OCI-LY3 (cell line): ENCODE results near the gene RPS3.
A peak's percentile ranks its signal among the peaks of the same experiment; 100 is the strongest.

Source experiments
- H2AFZ ChIP-seq: fragments of 200-600, 300-600 bp; shearing (Covaris generic); 2 replicates; pipeline ENCODE4 v1.6.0; 2014; ENCODE audit warnings: antibody characterized with exemption, low read depth, low read length
- H3K27ac ChIP-seq: fragments of 200-600, 300-600 bp; sonication (generic); 2 replicates; pipeline ENCODE4 v1.5.1; 2014; ENCODE audit warnings: mild to moderate bottlenecking, low read length, moderate library complexity, mixed read lengths
- H3K27me3 ChIP-seq: fragments of 200-600, 300-600 bp; sonication (generic); 2 replicates; pipeline ENCODE4 v1.6.1; 2014; ENCODE audit warnings: low read depth, low read length, mixed read lengths
- H3K36me3 ChIP-seq: fragments of 200-600, 300-600 bp; sonication (generic); replicated peaks from 2 replicates; pipeline ENCODE3; 2014; ENCODE audit warnings: low read depth, low read length, mixed read lengths
- H3K4me1 ChIP-seq: fragments of 300-600, 200-600 bp; sonication (generic); 2 replicates; pipeline ENCODE4 v1.6.1; 2014; ENCODE audit warnings: low read length, mixed read lengths
- H3K4me2 ChIP-seq: fragments of 200-600, 300-600 bp; sonication (generic); 2 replicates; pipeline ENCODE4 v1.6.1; 2014; ENCODE audit warnings: low read length, mixed read lengths
- H3K4me3 ChIP-seq: fragments of 300-600, 200-600 bp; sonication (generic); 2 replicates; pipeline ENCODE4 v1.5.1; 2014; ENCODE audit warnings: antibody characterized with exemption, mild to moderate bottlenecking, low read length, moderate library complexity
- H3K79me2 ChIP-seq: fragments of 300-600, 200-600 bp; shearing (Covaris generic); 2 replicates; pipeline ENCODE4 v1.6.1; 2014; ENCODE audit warnings: mild to moderate bottlenecking, low read length, mixed read lengths
- H3K9ac ChIP-seq: fragments of 300-600, 200-600 bp; shearing (Covaris generic); 2 replicates; pipeline ENCODE4 v1.6.0; 2014; ENCODE audit warnings: mild to moderate bottlenecking, low read length, moderate library complexity
- H3K9me3 ChIP-seq: fragments of 200-600, 300-600 bp; shearing (Covaris generic); 2 replicates; pipeline ENCODE4 v1.6.1; 2014; ENCODE audit warnings: low read length, mixed read lengths; ENCODE audit not compliant: insufficient read depth
- H4K20me1 ChIP-seq: fragments of 200-600, 300-600 bp; sonication (generic); 2 replicates; pipeline ENCODE4 v1.6.1; 2016; ENCODE audit warnings: low read length, mixed read lengths; ENCODE audit not compliant: insufficient read depth
- CTCF ChIP-seq: fragments of 200-600, 300-600 bp; sonication (generic); IDR thresholded peaks from 2 replicates; pipeline ENCODE4 v1.5.1; 2014; ENCODE audit warnings: antibody characterized with exemption, low read length, low read depth
- EZH2phosphoT487 ChIP-seq: fragments of 200-600 bp; shearing (Covaris generic); IDR thresholded peaks from 2 replicates; pipeline ENCODE4 v1.6.1; 2018; ENCODE audit warnings: antibody characterized with exemption, mixed run types, low read depth

The RPS3 gene

GRCh38 chr11:75383246-75383645, 16.1 kb upstream of the RPS3 start:
- H3K4me3 ChIP-seq, result no peak overlapping the region
- 0 out of 2 replicates have a peak, but pooled peaks cover 3% of the 10 kb centered on the region for H3K4me1 ChIP-seq
- no peaks in the 10 kb centered on the region for H3K79me2 ChIP-seq
- no peak overlapping the region for H3K4me2 ChIP-seq
- no peaks in the 10 kb centered on the region for H4K20me1 ChIP-seq
- H3K9me3 ChIP-seq, result no peaks in the 10 kb centered on the region
- H3K9ac ChIP-seq, result no peak overlapping the region
- peaks cover 7% of the 10 kb centered on the region for H3K27me3 ChIP-seq
- TF ChIP-seq EZH2phosphoT487 (no peak), CTCF (no peak)
- no peaks in the 10 kb centered on the region for H3K36me3 ChIP-seq
- H2AFZ ChIP-seq, result no peak overlapping the region
- H3K27ac ChIP-seq, result no peak overlapping the region

GRCh38 chr11:75384438-75385080, 14.8 kb upstream of the RPS3 start:
- peak overlapping the region; percentile 49 for H3K4me2 ChIP-seq
- H3K4me3 ChIP-seq, result peak overlapping the region; percentile 17

GRCh38 chr11:75386942-75387630, 12.2 kb upstream of the RPS3 start:
- Histone ChIP-seq H3K4me1 (peaks cover 12% of the 10 kb centered on the region), H3K79me2 (no peaks in the 10 kb centered on the region), H3K27me3 (peaks cover 14% of the 10 kb centered on the region), H3K4me3 (no peak overlapping the region), H3K9ac (no peak overlapping the region), H3K27ac (no peak overlapping the region), H3K4me2 (no peak overlapping the region), H4K20me1 (no peaks in the 10 kb centered on the region), H2AFZ (no peak overlapping the region), H3K36me3 (no peaks in the 10 kb centered on the region), H3K9me3 (no peaks in the 10 kb centered on the region)
- TF ChIP-seq EZH2phosphoT487 (no peak), CTCF (no peak)

More at GRCh38 chr11:75384438-75385080, 14.8 kb upstream of the RPS3 start:
- Histone ChIP-seq H4K20me1 (no peaks in the 10 kb centered on the region), H3K4me1 (peaks cover 12% of the 10 kb centered on the region), H3K27ac (no peak overlapping the region), H3K27me3 (peaks cover 7% of the 10 kb centered on the region), H3K36me3 (no peaks in the 10 kb centered on the region), H3K9ac (no peak overlapping the region), H2AFZ (peak overlapping the region; percentile 20; the same call in 1 of the 2 replicates), H3K79me2 (no peaks in the 10 kb centered on the region), H3K9me3 (no peaks in the 10 kb centered on the region)
- TF ChIP-seq EZH2phosphoT487 (no peak), CTCF (peak; percentile 98)

- Histone ChIP-seq H3K79me2 (no peaks in the 10 kb centered on the region), H2AFZ (no peak overlapping the region), H4K20me1 (no peaks in the 10 kb centered on the region), H3K9me3 (no peaks in the 10 kb centered on the region), H3K36me3 (no peaks in the 10 kb centered on the region), H3K4me1 (peaks cover 12% of the 10 kb centered on the region), H3K4me2 (no peak overlapping the region), H3K27me3 (peaks cover 14% of the 10 kb centered on the region), H3K4me3 (no peak overlapping the region), H3K27ac (no peak overlapping the region), H3K9ac (no peak overlapping the region)
- TF ChIP-seq EZH2phosphoT487, result no peak
- TF ChIP-seq CTCF, result no peak
Measured at GRCh38 chr11:75387736-75388294, 11.5 kb upstream of the RPS3 start.
